HG02938 (cell line): ENCODE data around the gene RABL6.
"Not testable (repeated sequence)": the region's sequence is repeated elsewhere in the genome, so short reads cannot be mapped to it uniquely, and the experiment has no call there.

Source experiments
- ATAC-seq: cut with Tn5 transposase; IDR thresholded peaks from one replicate; pipeline ENCODE4 v1.9.1; 2021; ENCODE audit warnings: mild to moderate bottlenecking, moderate library complexity; ENCODE audit not compliant: unreplicated experiment

RABL6 gene

DNA sequence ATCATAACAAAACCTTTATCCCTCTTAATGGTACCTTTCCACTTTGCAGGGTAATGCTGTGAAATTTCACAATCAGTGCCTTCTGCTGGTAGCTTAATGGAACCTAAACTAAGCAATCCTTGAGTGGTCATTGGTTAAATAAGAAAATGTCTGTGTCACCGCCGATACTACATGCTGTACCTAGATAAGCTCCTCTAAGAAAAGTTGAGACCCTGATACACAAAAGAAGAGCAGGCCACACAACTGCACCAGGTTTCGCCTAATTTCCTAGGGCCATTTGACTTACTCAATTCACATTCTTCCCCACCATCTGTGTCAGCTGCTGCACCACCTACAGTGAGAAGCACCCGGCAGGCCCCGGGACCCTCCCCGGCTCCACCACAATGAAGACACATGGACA, 67.4 kb downstream of the RABL6 start:
- no peak for ATAC-seq

GRCh38 chr9:136876476-136876875, 68.7 kb downstream of the RABL6 start:
- ATAC-seq: no peak

GRCh38 chr9:136880651-136881050, 72.9 kb downstream of the RABL6 start:
- ATAC-seq: no peak

GRCh38 chr9:136881691-136882108, 74.0 kb downstream of the RABL6 start:
- ATAC-seq: no peak

DNA sequence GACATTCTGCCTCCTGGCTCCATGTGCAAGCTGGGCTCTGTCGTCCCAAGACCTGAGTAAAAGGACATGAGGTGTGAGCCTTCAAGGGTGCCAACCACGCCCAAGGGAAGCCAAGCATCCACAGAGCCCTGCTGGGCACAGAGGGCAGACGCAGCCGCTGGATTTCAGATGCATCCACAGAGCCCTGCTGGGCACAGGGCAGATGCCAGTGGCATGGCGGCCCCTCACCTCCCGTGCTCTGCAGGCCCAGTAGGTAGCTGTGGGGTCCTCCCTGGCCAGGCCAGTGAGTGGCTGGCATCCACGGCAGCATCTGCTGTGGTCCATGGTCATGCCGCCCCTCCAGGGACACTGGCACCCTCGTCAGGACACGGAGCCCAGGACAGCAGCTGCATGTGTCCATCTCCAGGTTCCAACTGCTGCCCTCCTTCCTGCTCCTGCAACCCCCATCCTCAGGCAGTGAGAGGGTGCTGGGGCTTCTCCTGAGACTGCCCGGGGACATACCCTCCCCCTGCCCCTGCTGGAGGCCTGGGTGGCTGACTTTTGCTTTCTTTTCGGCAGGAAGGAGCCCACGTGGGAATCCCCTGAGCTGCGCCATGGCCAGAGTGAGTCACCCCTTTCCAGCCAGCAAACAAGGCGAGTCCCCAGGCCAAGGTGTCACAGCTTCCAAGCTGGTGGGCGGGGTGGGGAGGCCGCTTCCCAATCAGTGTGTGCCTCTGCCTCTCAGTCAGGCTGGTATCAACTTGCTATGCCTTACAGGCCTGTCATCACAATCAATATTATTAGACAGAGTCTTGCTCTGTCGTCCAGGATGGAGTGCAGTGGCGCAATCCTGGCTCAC, 74.6 kb downstream of the RABL6 start:
- ATAC-seq: no peak

DNA sequence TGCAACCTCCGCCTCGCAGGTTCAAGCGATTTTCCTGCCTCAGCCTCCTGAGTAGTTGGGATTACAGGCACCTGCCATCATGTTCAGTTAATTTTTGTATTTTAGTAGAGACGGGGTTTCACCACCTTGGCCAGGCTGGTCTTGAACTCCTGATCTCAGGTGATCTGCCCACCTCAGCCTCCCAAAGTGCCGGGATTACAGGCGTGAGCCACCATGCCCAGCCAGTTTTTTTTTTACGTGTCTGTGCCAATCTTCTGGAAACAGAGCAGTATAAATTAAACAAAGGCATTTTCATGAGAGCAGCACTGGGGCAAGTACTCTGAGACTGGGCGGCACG, 75.2 kb downstream of the RABL6 start:
- ATAC-seq: not testable (repeated sequence)

- ATAC-seq: not testable (repeated sequence)
Measured at GRCh38 chr9:136883670-136884069, 75.9 kb downstream of the RABL6 start.

DNA sequence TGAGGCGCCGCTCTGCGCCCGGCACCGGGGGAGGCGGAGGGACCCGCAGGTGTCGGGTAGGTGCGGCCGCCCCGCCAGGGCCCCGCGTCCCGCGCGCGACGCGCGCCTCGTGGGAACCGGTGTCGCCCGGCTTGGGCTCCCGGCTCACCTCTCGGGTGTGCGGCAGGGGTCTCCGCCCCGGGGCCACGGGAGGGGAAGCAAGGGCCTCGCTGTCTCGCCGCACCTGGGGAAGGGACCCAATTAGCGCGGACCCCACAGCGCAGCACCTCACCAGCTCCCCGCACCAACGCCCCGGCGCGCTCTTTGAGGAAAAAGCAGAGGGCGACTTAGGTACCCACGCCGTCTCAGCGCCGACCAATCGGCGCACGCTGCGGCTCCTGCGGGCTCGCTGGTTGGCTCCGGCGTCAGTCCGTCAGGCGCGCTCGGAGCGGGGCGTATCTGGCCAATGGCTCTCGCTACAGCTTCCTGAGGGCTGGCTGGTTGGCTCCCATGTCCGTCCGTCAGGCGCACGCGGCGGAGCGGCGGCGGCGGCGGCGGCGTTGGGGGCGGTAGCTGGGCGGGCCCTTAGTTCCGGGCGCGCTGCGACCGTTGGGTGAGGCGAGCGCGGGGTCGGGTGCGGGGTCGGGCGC, 78.3 kb downstream of the RABL6 start, which contains the start of gene TRAF2:
Gene TRAF2 (plus strand): TSS at position 567 of the 629 bp plus-strand sequence. CDS start 12,225 bp downstream, outside the sequence.
- peak; percentile 80 for ATAC-seq

DNA sequence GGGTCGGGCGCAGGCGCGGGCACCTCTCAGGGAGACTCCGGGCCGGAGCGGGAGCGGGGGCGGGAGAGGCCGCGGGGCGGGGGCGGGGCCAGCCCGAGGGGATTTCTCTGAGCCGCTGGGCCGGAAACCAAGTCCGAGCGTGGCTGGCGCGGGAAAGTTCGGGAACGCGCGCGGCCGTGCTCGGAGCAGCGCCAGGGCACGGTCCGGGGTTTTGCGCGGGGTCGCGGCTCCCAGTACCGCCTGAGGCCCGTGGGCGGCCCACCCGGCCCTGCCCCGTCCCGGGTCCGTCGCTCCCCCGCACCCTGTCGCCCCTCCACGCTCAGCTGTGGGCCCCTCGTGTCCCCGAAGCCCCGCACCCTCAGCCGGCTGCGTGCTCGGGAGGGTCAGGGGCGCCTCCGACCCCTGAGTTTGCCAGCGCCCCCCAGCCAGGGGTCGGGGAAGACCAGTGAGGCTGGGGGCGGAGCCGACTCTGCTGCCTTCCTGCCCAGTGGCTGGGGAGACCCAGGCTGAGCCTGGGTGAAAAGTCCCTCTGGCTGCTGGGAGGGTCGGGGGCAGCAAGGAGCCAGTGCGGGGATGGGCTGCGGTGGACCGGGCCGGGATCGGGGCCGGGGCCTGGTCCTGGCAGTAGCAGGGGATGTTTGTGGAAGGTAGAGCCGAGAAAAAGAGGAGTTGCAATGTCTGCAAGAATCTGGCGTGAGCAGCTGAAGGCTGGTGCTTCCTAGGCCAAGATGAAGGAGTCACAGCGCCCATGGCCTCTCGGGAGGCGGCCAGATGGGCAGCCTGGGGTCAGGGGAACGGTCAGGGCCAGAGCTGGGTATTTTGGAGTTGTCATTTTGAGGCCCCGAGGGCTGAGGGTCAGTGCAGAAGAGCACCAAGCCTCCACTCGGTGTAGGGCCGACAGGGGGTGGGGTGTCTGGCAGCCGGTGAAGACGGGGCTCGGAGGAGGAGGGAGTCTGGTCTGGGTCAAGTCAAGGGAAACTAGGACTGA, 79.2 kb downstream of the RABL6 start:
- ATAC-seq: peak; percentile 18

GRCh38 chr9:136888454-136888853, 80.7 kb downstream of the RABL6 start:
- ATAC-seq: no peak

DNA sequence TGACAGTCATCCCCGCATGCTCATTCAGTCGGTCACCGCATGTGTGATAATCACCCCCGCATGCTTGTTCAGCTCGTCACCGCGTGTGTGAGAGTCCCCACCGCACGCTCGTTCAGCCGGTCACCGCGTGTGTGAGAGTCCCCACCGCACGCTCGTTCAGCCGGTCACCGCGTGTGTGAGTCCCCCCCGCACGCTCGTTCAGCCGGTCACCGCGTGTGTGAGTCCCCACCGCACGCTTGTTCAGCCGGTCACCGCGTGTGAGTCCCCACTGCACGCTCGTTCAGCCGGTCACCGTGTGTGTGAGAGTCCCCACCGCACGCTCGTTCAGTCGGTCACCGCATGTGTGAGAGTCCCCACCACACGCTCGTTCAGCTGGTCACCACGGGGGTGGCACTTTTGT, 82.1 kb downstream of the RABL6 start:
- no peak for ATAC-seq

GRCh38 chr9:136890661-136891060, 82.9 kb downstream of the RABL6 start:
- ATAC-seq: no peak
